Stomach smooth muscle (tissue), 2 donors: ENCODE measurements around the gene BPIFB6.

Source experiments
- H3K27ac ChIP-seq: one replicate; pipeline ENCODE4 v1.7.0; 2013; ENCODE audit warnings: mild to moderate bottlenecking, low read length, inconsistent platforms
- H3K27me3 ChIP-seq, 2 donors: one replicate each; pipeline ENCODE4 v1.7.0; 2013; ENCODE audit warnings: low read length in 2 of 2; ENCODE audit not compliant: insufficient read depth in 2 of 2, control insufficient read depth in 1 of 2
- H3K36me3 ChIP-seq, 2 donors: one replicate each; pipeline ENCODE4 v1.7.0; 2013; ENCODE audit warnings: low read length in 2 of 2; ENCODE audit not compliant: control insufficient read depth in 2 of 2, insufficient read depth in 2 of 2
- H3K4me1 ChIP-seq: one replicate; pipeline ENCODE4 v1.7.0; 2013; ENCODE audit warnings: low read length; ENCODE audit not compliant: control insufficient read depth, insufficient read depth
- H3K4me3 ChIP-seq, 2 donors: one replicate each; pipeline ENCODE4 v1.7.0; 2013; ENCODE audit warnings: low read length in 2 of 2
- H3K9ac ChIP-seq, 2 donors: one replicate each; pipeline ENCODE4 v1.7.0; 2013; ENCODE audit warnings: low read length in 2 of 2, mild to moderate bottlenecking in 1 of 2
- H3K9me3 ChIP-seq, 2 donors: one replicate each; pipeline ENCODE4 v1.7.0; 2013; ENCODE audit warnings: low read length in 2 of 2; ENCODE audit not compliant: control insufficient read depth in 2 of 2
- donor health status: healthy.
- donor health status: Pancreatic carcinoma.

The BPIFB6 gene

DNA sequence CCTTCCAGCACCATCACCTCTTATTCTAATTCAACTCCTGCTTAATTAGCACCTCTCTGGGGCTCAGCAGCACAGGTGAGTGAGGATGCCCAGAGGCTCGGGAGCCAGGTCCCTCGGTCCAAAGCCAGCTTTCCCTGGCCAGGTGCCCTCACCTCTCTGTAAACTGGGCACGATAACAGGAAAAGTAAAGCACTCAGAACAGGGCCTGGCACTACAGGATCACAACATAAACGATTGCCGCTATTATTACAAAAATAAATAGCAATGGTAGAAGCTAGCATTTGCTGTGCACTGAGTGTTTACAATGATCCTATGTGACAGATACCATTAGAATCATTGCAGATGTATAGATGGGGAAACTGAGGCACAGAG lies 21.3 kb upstream of the BPIFB6 start:
- Histone ChIP-seq H3K4me3 (no peak overlapping the region), H3K36me3 (no peaks in the 10 kb centered on the region), H3K27ac (no peak overlapping the region), H3K27me3 (peaks cover 4 to 13% of the 10 kb centered on the region in 2 donors), H3K9ac (no peak overlapping the region), H3K4me1 (no peaks in the 10 kb centered on the region), H3K9me3 (peaks cover 4 to 8% of the 10 kb centered on the region in 2 donors)

DNA sequence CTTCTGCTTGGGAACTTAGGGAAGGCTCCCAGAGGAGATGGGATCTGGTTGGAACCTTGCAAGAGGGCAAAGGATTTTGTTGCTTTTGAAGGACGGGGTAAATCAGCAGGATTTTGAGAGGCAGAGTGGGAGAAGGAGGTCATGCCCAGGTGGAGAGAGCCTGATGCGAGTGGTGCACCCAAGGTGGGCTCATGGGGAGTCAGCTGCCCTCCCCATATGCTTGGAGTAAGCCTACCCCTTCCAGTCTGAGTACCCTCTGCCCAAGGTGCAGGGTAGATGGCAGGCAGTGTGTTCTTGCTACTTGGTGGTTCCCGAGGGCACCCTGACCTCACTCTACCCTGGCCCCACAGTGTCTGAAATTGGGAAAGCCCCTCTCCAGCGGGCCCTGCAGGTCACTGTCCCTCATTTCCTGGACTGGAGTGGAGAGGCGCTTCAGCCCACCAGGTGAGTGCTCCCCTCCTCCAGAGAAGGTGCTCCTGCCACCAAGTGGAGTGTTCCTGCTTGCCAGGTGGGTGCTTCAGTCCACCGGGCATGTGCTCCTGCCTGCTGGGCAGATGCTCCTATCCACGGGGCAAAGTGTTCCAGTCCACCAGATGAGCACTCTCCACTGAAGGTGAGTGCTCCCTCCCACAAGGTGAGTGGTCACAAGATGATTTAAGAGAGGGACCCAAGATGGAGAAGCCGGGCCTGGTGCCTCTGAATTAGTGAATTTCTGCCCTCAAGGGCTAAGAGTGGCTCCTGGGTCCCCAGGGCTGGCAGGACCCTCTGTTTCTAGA lies 20.6 kb upstream of the BPIFB6 start:
- Histone ChIP-seq H3K36me3 (no peaks in the 10 kb centered on the region), H3K9me3 (peaks cover 0 to under 1% of the 10 kb centered on the region in 2 donors), H3K4me1 (no peaks in the 10 kb centered on the region), H3K27ac (no peak overlapping the region), H3K27me3 (peaks cover 4 to 10% of the 10 kb centered on the region in 2 donors), H3K9ac (no peak overlapping the region), H3K4me3 (no peak overlapping the region)

DNA sequence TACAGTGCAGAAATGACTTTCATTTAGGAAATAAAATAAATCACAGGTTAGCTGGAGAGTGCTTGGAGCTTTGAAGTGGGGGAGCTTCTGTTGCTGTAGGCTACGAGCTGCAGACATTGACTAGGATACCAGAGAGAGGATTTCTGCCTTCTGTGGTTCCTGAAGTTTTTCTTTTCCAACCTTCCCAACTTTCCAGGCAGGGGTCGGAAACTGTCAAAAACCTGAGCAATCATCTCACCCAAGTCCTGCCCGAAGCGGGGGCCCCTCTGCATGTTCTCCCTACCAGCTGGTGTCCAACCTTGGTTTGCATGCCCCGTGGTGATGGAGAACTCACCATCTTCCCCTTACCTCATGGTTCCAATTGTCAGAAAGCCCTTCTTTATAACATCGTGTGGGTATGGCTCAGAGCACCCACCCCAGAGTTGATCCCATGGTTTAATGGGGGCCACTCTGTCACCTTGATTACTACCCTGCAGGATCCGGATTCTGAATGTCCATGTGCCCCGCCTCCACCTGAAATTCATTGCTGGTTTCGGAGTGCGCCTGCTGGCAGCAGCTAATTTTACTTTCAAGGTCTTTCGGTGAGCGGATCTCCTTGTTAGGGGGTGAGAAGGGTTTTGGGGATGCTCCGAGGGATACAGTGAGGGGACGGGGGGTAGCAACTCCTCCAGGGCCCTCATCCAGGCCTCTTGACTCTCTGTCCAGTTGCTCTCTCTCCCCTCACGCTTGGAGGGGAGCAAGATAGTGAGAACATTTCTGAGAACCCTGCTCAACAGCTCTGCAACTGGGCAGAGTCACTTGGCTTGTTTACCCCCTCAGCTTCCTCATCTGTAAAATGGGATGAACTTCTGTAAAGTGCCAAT lies 18.9 kb upstream of the BPIFB6 start:
- Histone ChIP-seq H3K27me3 (peaks cover 4 to 12% of the 10 kb centered on the region in 2 donors), H3K4me1 (no peaks in the 10 kb centered on the region), H3K36me3 (no peaks in the 10 kb centered on the region), H3K27ac (no peak overlapping the region), H3K4me3 (no peak overlapping the region), H3K9me3 (no peaks in the 10 kb centered on the region), H3K9ac (no peak overlapping the region)

DNA sequence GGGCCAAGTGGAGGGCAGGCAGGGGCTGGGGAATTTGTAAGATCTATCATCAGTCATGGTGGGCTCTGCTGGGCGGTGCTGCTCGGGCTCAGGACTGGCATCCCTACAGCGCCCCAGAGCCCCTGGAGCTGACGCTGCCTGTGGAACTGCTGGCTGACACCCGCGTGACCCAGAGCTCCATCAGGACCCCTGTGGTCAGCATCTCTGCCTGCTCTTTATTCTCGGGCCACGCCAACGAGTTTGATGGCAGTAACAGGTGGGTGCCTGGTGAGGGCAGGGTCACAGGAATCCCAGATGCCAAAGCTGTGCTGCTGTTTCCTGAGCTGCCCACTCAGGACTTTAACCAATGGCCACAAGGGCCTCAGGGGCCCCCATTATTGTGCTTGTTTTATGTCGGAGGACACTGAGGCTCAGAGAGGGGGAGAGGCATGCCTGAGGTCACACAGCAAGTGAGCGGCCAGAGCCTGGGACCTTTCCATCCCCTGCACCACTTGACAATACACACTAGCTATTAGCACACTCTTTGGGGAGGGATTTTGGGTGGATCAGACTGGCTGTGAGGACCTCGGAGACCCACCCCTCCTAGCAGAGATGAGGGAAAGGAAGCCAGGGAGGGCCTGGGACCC lies 17.6 kb upstream of the BPIFB6 start:
- H3K9ac ChIP-seq: no peak overlapping the region
- H3K9me3 ChIP-seq: no peaks in the 10 kb centered on the region
- no peaks in the 10 kb centered on the region for H3K4me1 ChIP-seq
- H3K36me3 ChIP-seq: no peaks in the 10 kb centered on the region
- H3K4me3 ChIP-seq: no peak overlapping the region
- no peak overlapping the region for H3K27ac ChIP-seq
- peaks cover 4 to 12% of the 10 kb centered on the region in 2 donors for H3K27me3 ChIP-seq

DNA sequence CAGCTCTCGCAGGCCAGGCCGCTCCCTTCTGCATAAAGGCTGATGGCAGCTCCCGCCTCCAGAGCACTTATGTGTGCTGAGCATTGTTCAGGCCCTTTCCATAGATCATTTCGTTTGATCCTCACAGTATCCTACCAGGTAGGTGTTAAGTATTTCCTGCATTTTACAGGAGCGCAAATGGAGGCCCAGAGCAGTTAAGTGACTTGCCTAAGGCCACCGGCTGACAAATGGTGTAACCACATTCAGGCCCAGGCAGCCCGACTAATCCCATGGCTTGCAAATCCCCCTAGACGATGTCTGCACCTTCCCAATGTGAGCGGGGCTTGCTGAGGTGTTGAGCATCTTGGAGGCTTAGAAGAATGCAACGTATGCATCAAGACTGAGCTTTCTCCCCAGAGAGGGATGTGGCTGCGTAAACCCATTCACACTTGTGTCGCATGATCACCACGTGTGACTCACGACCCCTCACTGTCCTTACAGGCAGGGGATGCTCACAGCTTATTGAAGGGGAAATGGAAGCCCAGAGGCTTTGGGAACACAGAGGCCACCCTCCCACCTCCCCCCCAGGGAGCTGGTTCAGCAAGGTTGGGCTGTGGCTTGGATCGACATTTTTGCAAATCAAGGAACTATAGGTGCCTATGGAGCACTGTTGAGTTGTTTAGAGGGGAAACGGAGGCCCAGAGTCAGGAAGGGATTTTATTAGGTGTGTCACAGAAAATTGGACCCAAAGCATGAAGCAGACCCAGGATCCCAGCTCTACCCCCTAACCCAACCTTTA lies 16.9 kb upstream of the BPIFB6 start:
- no peak overlapping the region for H3K9ac ChIP-seq
- no peak overlapping the region for H3K27ac ChIP-seq
- H3K4me3 ChIP-seq: no peak overlapping the region
- H3K4me1 ChIP-seq: no peaks in the 10 kb centered on the region
- peaks cover 4 to 12% of the 10 kb centered on the region in 2 donors for H3K27me3 ChIP-seq
- no peaks in the 10 kb centered on the region for H3K9me3 ChIP-seq
- no peaks in the 10 kb centered on the region for H3K36me3 ChIP-seq

DNA sequence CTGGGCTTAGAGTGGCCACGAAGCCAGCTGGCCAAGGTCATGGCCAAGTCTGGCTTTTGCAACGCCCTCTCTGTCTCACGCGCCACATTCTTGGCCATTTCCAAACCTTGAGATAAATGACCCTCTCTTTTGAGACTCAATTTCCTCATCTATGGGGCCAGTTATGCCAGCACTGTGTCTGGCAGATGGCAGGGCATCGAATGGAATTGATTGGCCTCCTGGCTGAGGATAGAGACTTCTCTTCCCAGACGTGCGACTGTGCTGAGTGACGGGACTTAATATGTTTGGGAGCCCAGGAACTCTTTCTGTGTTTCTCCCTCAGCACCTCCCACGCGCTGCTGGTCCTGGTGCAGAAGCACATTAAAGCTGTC lies 16.3 kb upstream of the BPIFB6 start:
- Histone ChIP-seq H3K9ac (no peak overlapping the region), H3K36me3 (no peaks in the 10 kb centered on the region), H3K4me3 (no peak overlapping the region), H3K4me1 (no peaks in the 10 kb centered on the region), H3K9me3 (no peaks in the 10 kb centered on the region), H3K27ac (no peak overlapping the region), H3K27me3 (peaks cover 4 to 12% of the 10 kb centered on the region in 2 donors)

DNA sequence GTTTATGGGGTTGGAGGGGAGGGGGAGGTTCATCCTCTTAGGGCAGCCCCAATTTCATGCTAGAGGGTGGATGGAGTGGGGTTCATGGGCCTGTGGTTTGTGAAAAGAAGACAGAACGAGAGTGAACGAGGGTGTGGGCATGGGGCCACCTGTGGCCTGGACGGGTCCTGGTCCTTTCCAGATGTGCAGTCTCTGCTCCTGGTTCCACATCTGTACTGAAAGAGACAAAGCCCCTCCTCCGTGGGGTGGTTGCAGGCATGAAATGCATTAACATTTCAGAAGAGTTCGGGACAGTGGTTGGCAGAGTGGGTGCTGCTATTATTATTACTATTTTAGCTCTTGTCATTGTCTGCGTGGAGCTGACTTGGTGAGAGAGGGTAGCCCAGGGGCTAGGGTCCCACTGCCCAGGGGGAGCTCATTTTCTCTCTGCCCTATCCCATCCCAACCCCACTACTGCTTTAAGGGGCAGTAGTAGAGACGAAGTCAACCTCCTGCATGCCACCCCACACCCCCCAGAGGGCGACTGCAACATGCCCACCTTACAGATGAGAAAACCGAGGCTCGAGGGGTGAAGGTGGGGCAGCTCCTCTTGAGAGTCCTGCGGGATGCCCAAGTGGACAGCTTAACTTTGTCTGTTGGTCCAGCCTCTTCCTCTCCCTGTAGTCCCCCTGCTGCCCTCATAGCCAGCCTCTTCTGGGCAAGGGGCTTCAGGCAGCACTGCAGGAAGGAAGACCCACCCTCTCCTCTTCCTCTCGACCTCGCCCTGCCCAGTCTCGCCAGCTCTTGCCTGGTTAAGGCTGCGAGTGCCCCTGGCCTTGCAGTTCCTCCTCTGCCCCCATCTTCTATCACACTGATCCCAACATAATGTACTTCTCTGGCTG lies 15.5 kb upstream of the BPIFB6 start:
- peaks cover 4 to 12% of the 10 kb centered on the region in 2 donors for H3K27me3 ChIP-seq
- no peak overlapping the region for H3K4me3 ChIP-seq
- no peak overlapping the region for H3K27ac ChIP-seq
- H3K9ac ChIP-seq: no peak overlapping the region
- H3K4me1 ChIP-seq: no peaks in the 10 kb centered on the region
- H3K9me3 ChIP-seq: no peaks in the 10 kb centered on the region
- H3K36me3 ChIP-seq: no peaks in the 10 kb centered on the region

DNA sequence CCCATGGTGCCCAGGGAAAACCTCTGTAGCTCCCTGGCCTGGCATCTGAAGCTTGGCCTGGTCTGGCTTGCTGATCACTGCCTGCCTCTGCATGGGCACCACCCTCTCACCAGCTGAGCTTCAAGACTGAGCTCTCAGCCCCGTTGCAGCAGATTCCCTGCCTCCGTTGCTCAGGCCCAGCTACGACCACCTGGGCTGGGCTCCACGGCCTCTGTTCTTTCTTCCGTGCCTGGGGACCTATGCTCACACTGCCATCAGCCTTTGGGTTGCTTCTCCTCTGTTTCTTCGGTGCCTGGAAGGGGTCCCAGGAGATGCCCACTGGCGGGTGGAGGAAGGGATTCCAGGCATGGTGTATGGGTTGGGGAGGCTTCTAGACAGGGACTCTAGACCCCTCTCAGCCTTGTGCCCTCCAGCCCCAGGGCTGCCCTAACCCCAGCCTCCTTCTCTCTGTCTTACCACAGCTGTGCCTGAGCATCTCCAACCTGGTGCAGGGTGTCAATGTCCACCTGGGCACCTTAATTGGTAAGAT lies 14.8 kb upstream of the BPIFB6 start:
- Histone ChIP-seq H3K36me3 (no peaks in the 10 kb centered on the region), H3K27ac (no peak overlapping the region), H3K4me1 (no peaks in the 10 kb centered on the region), H3K4me3 (no peak overlapping the region), H3K9ac (no peak overlapping the region), H3K9me3 (no peaks in the 10 kb centered on the region), H3K27me3 (peaks cover 4 to 12% of the 10 kb centered on the region in 2 donors)

DNA sequence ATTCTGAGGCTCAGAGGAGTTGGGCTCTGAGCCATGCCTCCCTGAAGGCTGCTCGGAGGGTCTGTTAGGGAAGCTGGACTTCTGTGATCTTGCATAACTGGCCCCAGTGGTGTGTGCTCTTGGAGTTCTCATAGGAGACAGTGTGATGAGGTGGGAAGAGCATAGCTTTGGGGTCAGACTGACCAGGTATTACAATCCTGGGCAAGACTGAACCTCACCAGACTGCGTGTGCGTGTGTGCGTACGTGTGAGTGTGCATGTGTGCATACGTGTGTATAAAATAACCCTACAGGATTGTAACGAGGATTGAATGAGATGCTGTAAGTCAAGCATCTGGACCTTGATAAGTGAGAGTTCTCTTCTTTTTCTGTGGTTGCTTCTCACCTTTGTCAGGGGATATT lies 13.9 kb upstream of the BPIFB6 start:
- no peak overlapping the region for H3K27ac ChIP-seq
- H3K27me3 ChIP-seq: peaks cover 2 to 12% of the 10 kb centered on the region in 2 donors
- H3K9me3 ChIP-seq: no peaks in the 10 kb centered on the region
- no peak overlapping the region for H3K4me3 ChIP-seq
- H3K9ac ChIP-seq: no peak overlapping the region
- H3K36me3 ChIP-seq: no peaks in the 10 kb centered on the region
- no peaks in the 10 kb centered on the region for H3K4me1 ChIP-seq
